HUES48 (cell line): ENCODE results near the gene SLC35F1.
"Not testable (repeated sequence)": the region's sequence is repeated elsewhere in the genome, so short reads cannot be mapped to it uniquely, and the experiment has no call there.

Source experiments
- H3K27ac ChIP-seq: one replicate; pipeline ENCODE4 v1.7.0; 2013; ENCODE audit warnings: low read depth, low read length, inconsistent platforms
- H3K27me3 ChIP-seq: 2 replicates; pipeline ENCODE4 v1.6.1; 2013; ENCODE audit warnings: mild to moderate bottlenecking, low read length; ENCODE audit not compliant: control insufficient read depth, insufficient read depth
- H3K36me3 ChIP-seq: 2 replicates; pipeline ENCODE4 v1.6.1; 2013; ENCODE audit warnings: low read length; ENCODE audit not compliant: control insufficient read depth, insufficient read depth
- H3K4me1 ChIP-seq: 2 replicates; pipeline ENCODE4 v1.6.1; 2013; ENCODE audit warnings: mild to moderate bottlenecking, low read length; ENCODE audit not compliant: control insufficient read depth, insufficient read depth
- H3K4me3 ChIP-seq: 2 replicates; pipeline ENCODE4 v1.5.1; 2013; ENCODE audit warnings: mild to moderate bottlenecking, low read depth, low read length
- H3K9ac ChIP-seq: 2 replicates; pipeline ENCODE4 v1.6.1; 2013; ENCODE audit warnings: mild to moderate bottlenecking, low read depth, low read length, moderate library complexity
- H3K9me3 ChIP-seq: 2 replicates; pipeline ENCODE4 v1.6.1; 2013; ENCODE audit warnings: low read length; ENCODE audit not compliant: control insufficient read depth, insufficient read depth

Gene SLC35F1

GRCh38 chr6:117956386-117956785, 49.3 kb downstream of the SLC35F1 start:
- H3K36me3 ChIP-seq: no peaks in the 10 kb centered on the region
- H3K4me3 ChIP-seq: no peak overlapping the region
- peaks cover 11% of the 10 kb centered on the region for H3K4me1 ChIP-seq
- H3K9me3 ChIP-seq: no peaks in the 10 kb centered on the region
- H3K9ac ChIP-seq: no peak overlapping the region
- no peak overlapping the region for H3K27ac ChIP-seq
- H3K27me3 ChIP-seq: no peaks in the 10 kb centered on the region

DNA sequence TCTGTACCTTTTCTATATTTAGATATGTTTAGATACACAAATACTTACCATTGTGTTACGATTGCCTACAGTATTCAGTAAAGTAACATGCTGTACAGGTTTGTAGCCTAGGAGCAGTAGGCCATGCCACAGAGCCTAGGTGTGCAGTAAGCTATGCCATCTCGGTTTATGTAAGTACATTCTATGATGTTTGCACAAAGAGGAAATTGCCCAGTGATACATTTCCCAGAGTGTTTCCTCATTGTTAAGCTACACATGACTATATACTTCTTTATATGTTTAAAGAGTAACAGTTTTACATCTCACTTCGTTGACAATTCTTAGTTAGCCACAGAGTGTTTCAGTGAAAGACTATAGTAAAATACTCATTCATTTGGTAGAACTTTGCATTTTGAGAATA, 51.5 kb downstream of the SLC35F1 start:
- H3K9ac ChIP-seq: no peak overlapping the region
- H3K4me3 ChIP-seq: no peak overlapping the region
- no peaks in the 10 kb centered on the region for H3K27me3 ChIP-seq
- H3K4me1 ChIP-seq: no peaks in the 10 kb centered on the region
- no peaks in the 10 kb centered on the region for H3K36me3 ChIP-seq
- no peak overlapping the region for H3K27ac ChIP-seq
- no peaks in the 10 kb centered on the region for H3K9me3 ChIP-seq

DNA sequence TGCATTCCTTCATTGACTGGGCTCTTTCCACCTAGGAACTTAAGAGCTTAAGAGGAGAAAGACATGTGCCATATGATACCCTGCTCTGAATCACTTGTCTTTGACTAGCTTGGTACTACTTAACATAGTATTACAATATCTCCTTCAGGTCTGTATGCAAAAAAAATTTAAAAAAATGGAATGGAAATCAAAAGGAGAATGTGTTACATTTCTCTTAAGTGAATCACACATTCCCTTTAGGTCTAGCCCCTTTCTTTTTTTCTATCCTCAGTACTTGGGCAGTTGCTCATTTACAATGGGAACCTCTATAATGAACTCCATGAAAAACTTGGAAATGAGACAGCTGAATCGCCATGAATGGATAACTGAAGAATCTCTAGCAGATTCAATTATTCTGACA, 53.8 kb downstream of the SLC35F1 start:
- Histone ChIP-seq H3K27me3 (no peaks in the 10 kb centered on the region), H3K27ac (no peak overlapping the region), H3K4me1 (no peaks in the 10 kb centered on the region), H3K9me3 (0 out of 2 replicates have a peak, but pooled peaks cover 13% of the 10 kb centered on the region), H3K9ac (no peak overlapping the region), H3K4me3 (no peak overlapping the region), H3K36me3 (no peaks in the 10 kb centered on the region)

- H3K4me1 ChIP-seq: no peaks in the 10 kb centered on the region
- H3K4me3 ChIP-seq: no peak overlapping the region
- H3K27ac ChIP-seq: no peak overlapping the region
- H3K36me3 ChIP-seq: no peaks in the 10 kb centered on the region
- no peak overlapping the region for H3K9ac ChIP-seq
- H3K27me3 ChIP-seq: no peaks in the 10 kb centered on the region
- 0 out of 2 replicates have a peak, but pooled peaks cover 13% of the 10 kb centered on the region for H3K9me3 ChIP-seq
Observed at GRCh38 chr6:117961301-117961700, 54.2 kb downstream of the SLC35F1 start.

DNA sequence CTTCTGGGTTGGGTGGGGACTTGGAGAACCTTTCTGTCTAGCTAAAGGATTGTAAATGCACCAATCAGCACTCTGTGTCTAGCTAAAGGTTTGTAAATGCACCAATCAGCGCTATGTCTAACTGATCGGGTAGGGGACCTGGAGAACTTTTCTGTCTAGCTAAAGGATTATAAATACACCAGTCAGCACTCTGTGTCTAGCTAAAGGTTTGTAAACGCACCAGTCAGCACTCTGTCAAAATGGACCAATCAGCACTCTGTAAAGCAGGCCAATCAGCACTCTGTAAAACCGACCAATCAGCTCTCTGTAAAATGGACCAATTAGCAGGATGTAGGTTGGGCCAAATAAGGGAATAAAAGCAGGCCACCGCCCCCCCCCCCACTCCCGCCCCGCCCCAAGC, 58.7 kb downstream of the SLC35F1 start:
- H3K9ac ChIP-seq, H3K4me3 ChIP-seq, H3K4me1 ChIP-seq, H3K27ac ChIP-seq, H3K27me3 ChIP-seq, H3K36me3 ChIP-seq: not testable (repeated sequence)
- peaks cover 22% of the 10 kb centered on the region for H3K9me3 ChIP-seq

GRCh38 chr6:117971637-117972036, 64.6 kb downstream of the SLC35F1 start:
- no peak overlapping the region for H3K27ac ChIP-seq
- no peaks in the 10 kb centered on the region for H3K36me3 ChIP-seq
- no peak overlapping the region for H3K9ac ChIP-seq
- H3K9me3 ChIP-seq: peaks cover 22% of the 10 kb centered on the region
- no peaks in the 10 kb centered on the region for H3K27me3 ChIP-seq
- H3K4me3 ChIP-seq: no peak overlapping the region; the same call in 1 of the 2 replicates
- peaks cover 2% of the 10 kb centered on the region for H3K4me1 ChIP-seq

DNA sequence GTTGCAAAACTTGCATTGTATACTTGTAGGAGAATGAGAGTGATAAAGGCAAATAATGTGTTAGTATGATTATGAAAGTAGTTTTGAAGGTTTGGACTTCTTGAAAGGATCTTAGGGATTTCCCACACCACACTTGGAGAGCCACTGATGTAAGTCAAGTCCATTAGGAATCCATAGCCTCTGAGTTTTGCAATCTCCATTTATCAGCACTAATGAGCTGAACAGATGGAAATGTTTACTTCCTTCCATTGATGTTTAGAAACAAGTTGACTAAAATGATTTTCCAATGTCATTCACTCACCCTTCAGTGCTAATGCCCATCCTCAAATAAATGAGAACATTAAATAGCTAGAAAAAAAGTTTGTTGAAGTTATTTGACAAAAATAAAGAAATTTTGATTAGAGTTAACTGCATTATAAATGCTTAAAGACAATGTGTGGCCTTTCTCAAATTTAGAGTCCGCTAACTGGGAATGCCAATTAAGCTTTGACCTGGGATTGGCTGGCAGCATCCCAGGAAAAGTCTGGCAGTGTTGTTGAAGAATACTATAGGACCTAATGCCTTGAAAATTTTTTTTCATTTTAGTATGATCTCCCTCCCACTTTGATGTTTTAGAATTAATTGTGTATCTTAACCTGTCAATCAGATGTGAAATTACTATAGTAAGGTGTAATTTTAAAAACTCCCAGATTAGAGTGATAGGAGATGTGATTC, 68.0 kb downstream of the SLC35F1 start:
- Histone ChIP-seq H3K36me3 (no peaks in the 10 kb centered on the region), H3K4me1 (peaks cover 9% of the 10 kb centered on the region), H3K27ac (no peak overlapping the region), H3K27me3 (no peaks in the 10 kb centered on the region), H3K9me3 (peaks cover 20% of the 10 kb centered on the region), H3K4me3 (no peak overlapping the region), H3K9ac (no peak overlapping the region)

DNA sequence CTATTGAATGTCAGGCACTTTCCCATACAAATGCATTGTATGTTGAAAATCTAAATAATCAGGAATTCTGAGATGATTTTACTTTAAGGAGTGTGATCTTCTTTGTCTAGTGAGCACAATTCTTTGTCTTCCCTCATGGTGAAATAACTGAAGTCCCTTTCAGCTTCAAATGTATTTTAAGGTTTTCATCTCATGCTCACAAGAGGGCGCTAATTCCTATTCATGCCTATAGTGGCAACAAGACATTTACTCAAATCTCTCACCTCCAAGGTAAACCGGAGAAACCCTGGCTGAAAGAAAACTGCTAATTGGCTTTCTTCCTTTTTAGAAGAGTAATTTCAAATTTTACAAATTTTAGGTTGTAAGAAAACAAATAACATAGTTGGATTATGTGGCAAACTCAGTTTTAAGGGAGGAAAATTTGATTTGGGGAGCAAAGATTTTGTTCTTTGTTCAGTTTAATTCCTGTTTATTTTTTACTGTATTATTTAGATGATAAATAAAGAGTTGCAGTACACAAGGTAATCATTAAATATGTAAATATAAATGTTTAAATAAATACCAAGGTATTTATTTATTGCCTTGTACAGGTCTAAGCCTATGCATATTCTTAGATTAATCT, 69.1 kb downstream of the SLC35F1 start:
- Histone ChIP-seq H3K36me3 (no peaks in the 10 kb centered on the region), H3K27me3 (no peaks in the 10 kb centered on the region), H3K27ac (no peak overlapping the region), H3K9me3 (peaks cover 10% of the 10 kb centered on the region), H3K4me3 (no peak overlapping the region), H3K9ac (no peak overlapping the region), H3K4me1 (peaks cover 9% of the 10 kb centered on the region)

DNA sequence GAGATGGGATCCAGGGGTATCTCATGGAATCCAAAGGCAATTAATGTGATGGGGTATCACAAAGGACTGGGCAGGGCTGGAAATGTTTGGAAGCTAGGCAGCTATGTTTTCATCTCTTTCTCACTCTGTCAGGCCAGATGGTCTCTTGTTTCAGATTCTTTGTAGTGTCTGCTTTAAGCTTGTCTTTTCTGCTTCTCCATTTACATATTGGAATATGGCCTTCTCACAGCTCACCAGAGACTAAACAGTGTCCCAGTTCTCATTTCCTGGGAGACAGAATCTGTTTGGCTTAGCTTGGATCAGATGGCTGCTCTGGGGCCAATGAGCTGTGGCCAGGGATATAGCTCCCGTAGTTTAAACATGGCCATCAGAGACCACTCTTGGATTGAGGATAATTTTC, 78.9 kb downstream of the SLC35F1 start:
- Histone ChIP-seq H3K27ac (no peak overlapping the region), H3K9ac (no peak overlapping the region), H3K4me1 (no peaks in the 10 kb centered on the region), H3K9me3 (no peaks in the 10 kb centered on the region), H3K36me3 (no peaks in the 10 kb centered on the region), H3K4me3 (no peak overlapping the region), H3K27me3 (no peaks in the 10 kb centered on the region)

DNA sequence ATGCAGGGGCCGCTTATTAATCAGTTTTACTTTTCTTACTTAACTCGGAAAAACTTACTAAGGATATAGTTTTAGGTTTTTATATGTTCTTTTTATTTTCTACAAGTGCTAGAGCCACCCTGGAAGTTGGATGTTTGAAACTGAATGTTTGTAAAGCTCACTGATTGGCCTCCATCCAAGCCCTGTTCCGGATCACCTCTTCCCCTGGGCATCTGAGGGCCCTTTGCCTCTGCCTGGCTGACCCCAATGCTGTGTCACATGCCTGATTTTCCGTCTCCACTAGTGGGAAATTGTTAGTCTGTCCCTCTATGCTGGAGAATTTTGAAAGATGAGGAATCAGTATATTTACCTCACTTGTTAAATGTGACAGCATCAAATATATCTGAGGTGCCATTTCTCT, 79.3 kb downstream of the SLC35F1 start:
- Histone ChIP-seq H3K4me1 (no peaks in the 10 kb centered on the region), H3K27ac (no peak overlapping the region), H3K4me3 (no peak overlapping the region), H3K27me3 (no peaks in the 10 kb centered on the region), H3K36me3 (no peaks in the 10 kb centered on the region), H3K9ac (no peak overlapping the region), H3K9me3 (no peaks in the 10 kb centered on the region)

DNA sequence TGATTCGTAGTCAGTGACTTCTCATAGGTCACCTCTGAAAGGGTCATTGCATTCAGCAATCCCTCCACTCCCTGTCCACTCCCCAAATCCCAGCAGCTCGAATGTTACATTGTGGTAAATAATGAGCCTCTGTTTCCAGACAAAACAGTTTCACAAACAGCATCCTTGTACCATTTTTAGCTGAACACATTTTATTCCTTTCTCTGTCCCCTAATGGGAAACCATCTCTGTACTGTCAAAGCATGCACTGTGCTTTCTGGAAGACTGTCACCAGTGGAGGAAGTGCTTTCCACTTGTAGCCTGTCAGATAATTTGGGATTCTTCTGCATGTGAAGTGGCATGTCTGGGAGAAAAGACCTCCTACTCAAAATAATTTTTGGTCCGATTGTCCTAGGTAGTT, 82.0 kb downstream of the SLC35F1 start:
- no peak overlapping the region for H3K9ac ChIP-seq
- no peaks in the 10 kb centered on the region for H3K36me3 ChIP-seq
- H3K4me1 ChIP-seq: no peaks in the 10 kb centered on the region
- no peak overlapping the region for H3K4me3 ChIP-seq
- no peaks in the 10 kb centered on the region for H3K27me3 ChIP-seq
- no peaks in the 10 kb centered on the region for H3K9me3 ChIP-seq
- H3K27ac ChIP-seq: no peak overlapping the region
